Measurements from ENCODE around the gene GLYR1. TPM values are rescaled to one million over a fixed set of nuclear protein-coding genes. Genes with fewer than 3 reads are reported as not detected.

Gene GLYR1
- total RNA-seq, 2 donors from 2014 or later, result 99.3 to 108 TPM

- peaks cover 67% of the 10 kb centered on the region for H3K36me3 Mint-ChIP-seq (ENCODE audit: low read depth)
- peaks cover 5% of the 10 kb centered on the region for H3K4me1 ChIP-seq (ENCODE audit: control insufficient read depth, insufficient read depth, low read length)
- H3K27ac ChIP-seq (ENCODE audit: low read depth, low read length), result no peak overlapping the region
- H3K4me3 ChIP-seq (ENCODE audit: low read length), result no peak overlapping the region
- H3K4me1 Mint-ChIP-seq, result peaks cover 12% of the 10 kb centered on the region
- H3K9me3 Mint-ChIP-seq, result no peaks in the 10 kb centered on the region
- no peak for DNase-seq
- TF ChIP-seq, protein P1, sequence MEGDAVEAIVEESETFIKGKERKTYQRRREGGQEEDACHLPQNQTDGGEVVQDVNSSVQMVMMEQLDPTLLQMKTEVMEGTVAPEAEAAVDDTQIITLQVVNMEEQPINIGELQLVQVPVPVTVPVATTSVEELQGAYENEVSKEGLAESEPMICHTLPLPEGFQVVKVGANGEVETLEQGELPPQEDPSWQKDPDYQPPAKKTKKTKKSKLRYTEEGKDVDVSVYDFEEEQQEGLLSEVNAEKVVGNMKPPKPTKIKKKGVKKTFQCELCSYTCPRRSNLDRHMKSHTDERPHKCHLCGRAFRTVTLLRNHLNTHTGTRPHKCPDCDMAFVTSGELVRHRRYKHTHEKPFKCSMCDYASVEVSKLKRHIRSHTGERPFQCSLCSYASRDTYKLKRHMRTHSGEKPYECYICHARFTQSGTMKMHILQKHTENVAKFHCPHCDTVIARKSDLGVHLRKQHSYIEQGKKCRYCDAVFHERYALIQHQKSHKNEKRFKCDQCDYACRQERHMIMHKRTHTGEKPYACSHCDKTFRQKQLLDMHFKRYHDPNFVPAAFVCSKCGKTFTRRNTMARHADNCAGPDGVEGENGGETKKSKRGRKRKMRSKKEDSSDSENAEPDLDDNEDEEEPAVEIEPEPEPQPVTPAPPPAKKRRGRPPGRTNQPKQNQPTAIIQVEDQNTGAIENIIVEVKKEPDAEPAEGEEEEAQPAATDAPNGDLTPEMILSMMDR (conservative IDR thresholded peaks at IDR 0.05), result no peak
- H3K9me3 ChIP-seq (ENCODE audit: control insufficient read depth, low read length), result no peaks in the 10 kb centered on the region
- no peak overlapping the region for H3K27ac Mint-ChIP-seq
- H3K9ac ChIP-seq (ENCODE audit: extremely low read depth, low read length, poor library complexity, severe bottlenecking), result no peak overlapping the region
- no peaks in the 10 kb centered on the region for H3K27me3 Mint-ChIP-seq (ENCODE audit: insufficient read depth)
- 90 to 99% methylated on average over 3 to 5 of the region's 5 CpGs for WGBS, 2 experiments (ENCODE audit: insufficient coverage in 1 of 2, insufficient read length in 1 of 2)
- peaks cover 69% of the 10 kb centered on the region for H3K36me3 ChIP-seq (ENCODE audit: control insufficient read depth, insufficient read depth, low read length)
- H3K4me3 Mint-ChIP-seq, result no peak overlapping the region
- H3K27me3 ChIP-seq (ENCODE audit: control insufficient read depth, insufficient read depth, low read length, poor library complexity, severe bottlenecking), result no peaks in the 10 kb centered on the region
Observed at GRCh38 chr16:4855371-4855770, 8.3 kb upstream of the GLYR1 start.

DNA sequence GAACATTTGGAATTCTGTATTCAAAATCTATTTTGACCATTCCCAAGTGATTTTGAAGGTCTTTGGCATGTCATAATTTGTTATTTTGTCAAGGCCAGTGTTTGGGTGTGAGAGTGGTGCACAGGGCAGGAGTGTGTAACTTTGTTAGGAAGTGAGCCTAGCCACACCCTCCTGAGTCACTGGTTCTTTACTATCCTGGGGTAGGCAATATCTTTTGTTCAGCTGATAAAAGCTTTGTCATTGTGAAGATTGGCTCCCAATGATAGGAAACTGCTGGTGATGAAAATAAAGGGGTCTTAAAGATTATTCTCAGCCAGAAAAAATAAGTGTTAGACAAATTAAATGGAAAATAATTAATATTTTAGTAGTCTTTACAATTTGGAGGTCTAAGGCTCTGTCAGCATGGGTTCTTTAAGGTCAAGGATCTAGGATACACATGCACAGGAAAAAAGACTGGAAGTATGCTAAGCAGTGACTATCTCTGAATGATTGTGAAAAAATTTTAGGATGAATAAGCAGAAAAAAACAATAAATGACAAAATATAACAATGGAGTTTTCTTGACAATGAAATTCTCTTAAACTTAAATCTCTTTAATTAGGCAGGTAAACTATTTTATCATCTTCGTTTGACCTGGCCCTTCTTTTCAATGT is 5.3 kb upstream of the GLYR1 start:
- DNase-seq, result no peak
- 74 to 100% methylated on average over 1 of the region's 1 CpG for WGBS, 2 experiments (ENCODE audit: insufficient coverage in 1 of 2, insufficient read length in 1 of 2)
- no peaks in the 10 kb centered on the region for H3K27me3 Mint-ChIP-seq (ENCODE audit: insufficient read depth)

DNA sequence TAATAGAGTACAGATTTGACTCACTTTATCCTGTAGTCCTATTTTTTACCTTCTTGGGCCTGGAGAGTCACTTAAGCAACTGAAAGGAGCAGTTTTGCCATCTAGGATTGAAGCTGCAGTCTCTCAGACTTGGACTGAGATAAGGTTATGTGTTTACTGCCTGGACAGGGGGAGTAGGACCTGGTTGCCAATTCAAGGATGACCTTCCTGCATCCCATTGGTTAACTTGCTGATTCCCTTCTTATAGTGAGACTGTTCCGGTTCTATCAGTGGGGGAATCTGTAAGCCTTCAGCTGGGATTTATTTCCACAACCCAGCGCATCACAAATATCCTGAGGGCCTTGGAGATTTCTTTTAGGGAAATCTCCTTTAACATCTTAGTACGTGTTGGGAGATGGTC is 3.1 kb upstream of the GLYR1 start:
- Histone ChIP-seq H3K27ac (ENCODE audit: low read depth, low read length) (no peak overlapping the region), H3K4me3 (ENCODE audit: low read length) (peak overlapping the region; percentile 89), H3K36me3 (ENCODE audit: control insufficient read depth, insufficient read depth, low read length) (peaks cover 21% of the 10 kb centered on the region), H3K9me3 (ENCODE audit: control insufficient read depth, low read length) (no peaks in the 10 kb centered on the region), H3K4me1 (ENCODE audit: control insufficient read depth, insufficient read depth, low read length) (peaks cover 5% of the 10 kb centered on the region), H3K27me3 (ENCODE audit: control insufficient read depth, insufficient read depth, low read length, poor library complexity, severe bottlenecking) (no peaks in the 10 kb centered on the region), H3K9ac (ENCODE audit: extremely low read depth, low read length, poor library complexity, severe bottlenecking) (no peak overlapping the region)
- H3K36me3 Mint-ChIP-seq (ENCODE audit: low read depth), result peaks cover 29% of the 10 kb centered on the region
- TF ChIP-seq, protein P1 (conservative IDR thresholded peaks at IDR 0.05), result no peak
- H3K4me1 Mint-ChIP-seq, result peaks cover 36% of the 10 kb centered on the region
- WGBS, 2 experiments (ENCODE audit: insufficient coverage in 1 of 2, insufficient read length in 1 of 2), result 94 to 97% methylated on average over 3 of the region's 3 CpGs
- H3K27ac Mint-ChIP-seq, result peak overlapping the region; percentile 72
- DNase-seq, result no peak
- H3K9me3 Mint-ChIP-seq, result no peaks in the 10 kb centered on the region
- H3K27me3 Mint-ChIP-seq (ENCODE audit: insufficient read depth), result no peaks in the 10 kb centered on the region
- peak overlapping the region; percentile 76 for H3K4me3 Mint-ChIP-seq

More for the DNA sequence above, 5.3 kb upstream of the GLYR1 start:
- peaks cover 24% of the 10 kb centered on the region for H3K4me1 Mint-ChIP-seq
- Histone ChIP-seq H3K36me3 (ENCODE audit: control insufficient read depth, insufficient read depth, low read length) (peaks cover 39% of the 10 kb centered on the region), H3K9ac (ENCODE audit: extremely low read depth, low read length, poor library complexity, severe bottlenecking) (no peak overlapping the region), H3K4me1 (ENCODE audit: control insufficient read depth, insufficient read depth, low read length) (peaks cover 5% of the 10 kb centered on the region), H3K27me3 (ENCODE audit: control insufficient read depth, insufficient read depth, low read length, poor library complexity, severe bottlenecking) (no peaks in the 10 kb centered on the region), H3K4me3 (ENCODE audit: low read length) (peak overlapping the region; percentile 72), H3K9me3 (ENCODE audit: control insufficient read depth, low read length) (no peaks in the 10 kb centered on the region), H3K27ac (ENCODE audit: low read depth, low read length) (no peak overlapping the region)
- H3K9me3 Mint-ChIP-seq, result no peaks in the 10 kb centered on the region
- H3K27ac Mint-ChIP-seq, result peak overlapping the region; percentile 82
- peaks cover 41% of the 10 kb centered on the region for H3K36me3 Mint-ChIP-seq (ENCODE audit: low read depth)
- TF ChIP-seq, protein P1 (conservative IDR thresholded peaks at IDR 0.05), result no peak
- no peak overlapping the region for H3K4me3 Mint-ChIP-seq

Data from endodermal cell (in vitro differentiated cells).